Left ventricle myocardium inferior (tissue), 1 donor: ENCODE results near the gene FANCC. TPM values are rescaled to one million over a fixed set of nuclear protein-coding genes. Genes with fewer than 3 reads are reported as not detected.

ENCODE experiments used
- DNase-seq: peaks from one replicate; pipeline ENCODE4 v3.0.0-alpha.2; 2020
- H3K27ac ChIP-seq: fragments of 200-600 bp; replicated peaks from 2 replicates; pipeline ENCODE4 v1.8.0; 2021
- H3K27me3 ChIP-seq: fragments of 200-600 bp; 2 replicates; pipeline ENCODE4 v1.8.0; 2021; ENCODE audit warnings: low read depth
- H3K36me3 ChIP-seq: fragments of 200-600 bp; 2 replicates; pipeline ENCODE4 v1.8.0; 2021
- H3K4me1 ChIP-seq: fragments of 200-600 bp; 2 replicates; pipeline ENCODE4 v1.8.0; 2021
- H3K4me3 ChIP-seq: fragments of 200-600 bp; 2 replicates; pipeline ENCODE4 v1.8.0; 2021; ENCODE audit warnings: mild to moderate bottlenecking, moderate library complexity
- H3K9me3 ChIP-seq: fragments of 200-600 bp; replicated peaks from 2 replicates; pipeline ENCODE4 v1.8.0; 2021
- CTCF ChIP-seq: fragments of 200-600 bp; IDR thresholded peaks from 2 replicates; pipeline ENCODE4 v1.8.0; 2021; ENCODE audit warnings: antibody characterized with exemption, mild to moderate bottlenecking, borderline replicate concordance
- intact Hi-C: fragments of 100-400 bp; cut with micrococcal nuclease; formaldehyde crosslinking; loops from one replicate; pipeline ENCODE4 v1.11.0; 2022
- total RNA-seq: library from RNA; stranded (reverse); fragmentation: NEBNext Ultra II Directional; extraction: Animal tissue kit (Norgen Biotek cat#: 25700); gene quantifications from one replicate; pipeline ENCODE4 v1.2.1, GENCODE V29; 2021
- donor health status: DM: no; HTN: yes; CAD: no; lungs with severe emphysema.

Gene FANCC
- total RNA-seq, 1 donor from 2014 or later, result 4.1 TPM

- Histone ChIP-seq H3K27ac (no peak overlapping the region), H3K36me3 (no peaks in the 10 kb centered on the region), H3K4me1 (no peaks in the 10 kb centered on the region), H3K4me3 (no peak overlapping the region), H3K9me3 (no peaks in the 10 kb centered on the region), H3K27me3 (peaks cover 18% of the 10 kb centered on the region)
- intact Hi-C loops, result no loop called here
- TF ChIP-seq CTCF, result no peak
- no peak for DNase-seq
Observed at GRCh38 chr9:95357316-95357715, 39.8 kb upstream of the FANCC start.

GRCh38 chr9:95355500-95355899, 38.0 kb upstream of the FANCC start:
- TF ChIP-seq CTCF, result no peak
- peaks cover 33% of the 10 kb centered on the region for H3K27me3 ChIP-seq
- H3K4me3 ChIP-seq, result no peak overlapping the region
- intact Hi-C loops, result no loop called here
- no peak overlapping the region for H3K27ac ChIP-seq
- no peak for DNase-seq
- H3K9me3 ChIP-seq, result no peaks in the 10 kb centered on the region
- H3K4me1 ChIP-seq, result no peaks in the 10 kb centered on the region
- H3K36me3 ChIP-seq, result no peaks in the 10 kb centered on the region

GRCh38 chr9:95351051-95351450, 33.5 kb upstream of the FANCC start:
- DNase-seq, result no peak
- Histone ChIP-seq H3K27me3 (peaks cover 60% of the 10 kb centered on the region), H3K9me3 (no peaks in the 10 kb centered on the region), H3K4me1 (peaks cover 13% of the 10 kb centered on the region), H3K27ac (no peak overlapping the region), H3K36me3 (no peaks in the 10 kb centered on the region), H3K4me3 (no peak overlapping the region)
- no peak for TF ChIP-seq CTCF
- intact Hi-C loops, result no loop called here

GRCh38 chr9:95350266-95350665, 32.8 kb upstream of the FANCC start:
- DNase-seq, result no peak
- no peak overlapping the region for H3K4me3 ChIP-seq
- peaks cover 13% of the 10 kb centered on the region for H3K4me1 ChIP-seq
- H3K9me3 ChIP-seq, result no peaks in the 10 kb centered on the region
- no peak for TF ChIP-seq CTCF
- no peak overlapping the region for H3K27ac ChIP-seq
- no peaks in the 10 kb centered on the region for H3K36me3 ChIP-seq
- H3K27me3 ChIP-seq, result peaks cover 68% of the 10 kb centered on the region
- intact Hi-C loops, result no loop called here

- no peaks in the 10 kb centered on the region for H3K9me3 ChIP-seq
- H3K36me3 ChIP-seq, result no peaks in the 10 kb centered on the region
- H3K27me3 ChIP-seq, result peaks cover 75% of the 10 kb centered on the region
- H3K4me1 ChIP-seq, result peaks cover 13% of the 10 kb centered on the region
- no peak for DNase-seq
- H3K27ac ChIP-seq, result no peak overlapping the region
- intact Hi-C loops, result no loop called here
- no peak for TF ChIP-seq CTCF
- peak overlapping the region; percentile 60 for H3K4me3 ChIP-seq
Observed at GRCh38 chr9:95349091-95350038, 31.9 kb upstream of the FANCC start.
